AG10803 (cell line): Measurements from ENCODE around the gene NDUFS5.

Source experiments
- DNase-seq: peaks from one replicate; pipeline ENCODE4 v3.0.0; 2010; ENCODE audit warnings: low read depth
- H3K4me3 ChIP-seq: 2 replicates; pipeline ENCODE4 v1.5.1; 2011; ENCODE audit warnings: mild to moderate bottlenecking, low read length, control low read depth
- TF ChIP-seq, protein P1 (sequence below): conservative IDR thresholded peaks from 2 replicates; pipeline ENCODE4 v1.5.1; 2011; ENCODE audit warnings: mild to moderate bottlenecking, low read length, control low read depth, inconsistent platforms

Gene NDUFS5

DNA sequence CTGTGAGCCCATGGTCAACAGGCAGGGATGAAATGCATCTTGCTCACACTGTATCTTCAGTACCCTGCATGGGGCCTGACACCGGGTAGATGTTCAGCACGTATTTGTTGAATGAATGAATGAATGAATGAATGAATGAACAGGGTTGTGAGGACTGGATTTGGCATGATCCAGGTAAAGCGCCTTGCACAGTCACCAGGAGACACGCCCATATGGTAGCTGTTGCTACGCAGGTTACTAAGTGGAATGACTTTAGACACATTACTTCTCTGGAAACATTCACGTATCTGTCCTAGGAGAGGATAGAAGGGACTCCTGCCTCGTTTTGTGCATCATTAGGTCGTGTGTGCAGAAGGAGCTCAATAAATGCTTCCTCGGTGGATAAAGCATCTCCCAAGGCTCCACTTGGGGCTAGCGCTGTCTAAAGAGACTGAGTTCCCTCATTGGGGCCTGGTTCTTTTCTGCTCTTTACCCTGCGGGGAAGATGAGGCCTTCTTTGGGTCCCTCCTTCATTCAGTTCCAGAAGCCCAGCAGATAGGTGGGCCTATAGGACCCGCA, 54.2 kb downstream of the NDUFS5 start:
- DNase-seq: no peak
- TF ChIP-seq, protein P1, sequence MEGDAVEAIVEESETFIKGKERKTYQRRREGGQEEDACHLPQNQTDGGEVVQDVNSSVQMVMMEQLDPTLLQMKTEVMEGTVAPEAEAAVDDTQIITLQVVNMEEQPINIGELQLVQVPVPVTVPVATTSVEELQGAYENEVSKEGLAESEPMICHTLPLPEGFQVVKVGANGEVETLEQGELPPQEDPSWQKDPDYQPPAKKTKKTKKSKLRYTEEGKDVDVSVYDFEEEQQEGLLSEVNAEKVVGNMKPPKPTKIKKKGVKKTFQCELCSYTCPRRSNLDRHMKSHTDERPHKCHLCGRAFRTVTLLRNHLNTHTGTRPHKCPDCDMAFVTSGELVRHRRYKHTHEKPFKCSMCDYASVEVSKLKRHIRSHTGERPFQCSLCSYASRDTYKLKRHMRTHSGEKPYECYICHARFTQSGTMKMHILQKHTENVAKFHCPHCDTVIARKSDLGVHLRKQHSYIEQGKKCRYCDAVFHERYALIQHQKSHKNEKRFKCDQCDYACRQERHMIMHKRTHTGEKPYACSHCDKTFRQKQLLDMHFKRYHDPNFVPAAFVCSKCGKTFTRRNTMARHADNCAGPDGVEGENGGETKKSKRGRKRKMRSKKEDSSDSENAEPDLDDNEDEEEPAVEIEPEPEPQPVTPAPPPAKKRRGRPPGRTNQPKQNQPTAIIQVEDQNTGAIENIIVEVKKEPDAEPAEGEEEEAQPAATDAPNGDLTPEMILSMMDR: no peak
- peak overlapping the region; percentile 48 for H3K4me3 ChIP-seq

DNA sequence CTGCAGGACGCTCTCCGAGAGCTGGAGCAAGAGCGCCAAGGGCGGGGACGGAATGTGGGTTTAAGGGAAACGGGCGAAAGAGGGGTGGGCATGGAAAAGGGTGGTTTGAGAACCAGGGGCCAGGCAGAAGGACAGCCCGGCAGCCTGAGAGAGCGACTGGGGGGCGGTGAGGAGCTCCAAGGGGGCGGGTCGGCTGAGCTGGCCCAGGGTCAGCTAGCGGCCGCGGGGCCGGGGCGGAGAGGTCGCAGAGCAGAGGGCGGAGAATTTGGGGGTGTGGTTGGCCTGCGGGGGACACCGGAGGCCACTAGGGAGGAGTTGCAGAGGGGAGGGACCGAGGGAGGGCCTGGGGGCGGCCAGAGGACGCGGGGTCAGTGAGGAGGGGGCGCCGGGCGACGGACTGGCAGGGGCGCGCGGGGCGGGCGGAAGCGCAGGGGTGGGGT, 54.7 kb downstream of the NDUFS5 start:
- TF ChIP-seq, protein P1: no peak
- no peak for DNase-seq
- peak overlapping the region; percentile 48 for H3K4me3 ChIP-seq

DNA sequence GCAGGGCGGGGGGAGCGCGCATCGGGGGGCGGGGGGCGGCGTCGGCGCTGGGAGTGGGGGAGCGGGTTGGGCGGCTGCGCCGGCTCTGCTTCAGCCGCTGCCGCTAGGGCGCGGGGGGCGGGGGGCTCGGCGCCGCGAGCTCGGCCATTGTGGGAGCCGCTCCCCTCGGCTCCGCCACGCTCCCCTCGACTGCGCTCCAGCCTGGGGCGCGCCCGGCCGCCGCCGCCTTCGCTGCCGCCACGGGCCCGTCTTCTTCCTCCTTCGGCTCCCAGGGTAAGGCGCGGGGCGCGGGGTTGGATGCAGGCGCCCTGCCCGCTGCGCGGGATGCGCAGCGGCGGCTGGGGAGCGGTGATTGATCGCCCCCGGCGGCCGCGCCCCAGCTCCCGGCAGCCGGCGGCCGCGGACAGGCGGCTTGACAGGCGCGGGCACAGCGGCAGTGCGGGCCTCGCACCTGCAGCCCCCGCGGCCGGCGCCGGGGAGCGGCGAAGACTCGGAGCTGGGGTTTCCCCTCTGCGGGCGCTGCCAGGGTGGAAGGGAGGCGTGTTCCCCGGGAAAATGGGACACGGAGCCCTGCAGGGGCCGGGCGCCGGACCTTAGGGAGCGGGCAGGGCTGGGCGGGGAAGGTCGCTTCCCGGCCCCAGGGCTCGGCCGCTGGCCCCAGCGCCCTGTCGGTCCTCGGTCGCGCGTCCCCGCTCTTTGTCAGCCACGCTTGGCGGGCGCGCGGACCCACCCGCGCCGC, 55.3 kb downstream of the NDUFS5 start:
- TF ChIP-seq, protein P1: no peak
- no peak for DNase-seq
- peak overlapping the region; percentile 55 for H3K4me3 ChIP-seq

- TF ChIP-seq, protein P1: no peak
- H3K4me3 ChIP-seq: peak overlapping the region; percentile 26; the same call in 1 of the 2 replicates
Observed at GRCh38 chr1:39082010-39082799, 56.1 kb downstream of the NDUFS5 start.

DNA sequence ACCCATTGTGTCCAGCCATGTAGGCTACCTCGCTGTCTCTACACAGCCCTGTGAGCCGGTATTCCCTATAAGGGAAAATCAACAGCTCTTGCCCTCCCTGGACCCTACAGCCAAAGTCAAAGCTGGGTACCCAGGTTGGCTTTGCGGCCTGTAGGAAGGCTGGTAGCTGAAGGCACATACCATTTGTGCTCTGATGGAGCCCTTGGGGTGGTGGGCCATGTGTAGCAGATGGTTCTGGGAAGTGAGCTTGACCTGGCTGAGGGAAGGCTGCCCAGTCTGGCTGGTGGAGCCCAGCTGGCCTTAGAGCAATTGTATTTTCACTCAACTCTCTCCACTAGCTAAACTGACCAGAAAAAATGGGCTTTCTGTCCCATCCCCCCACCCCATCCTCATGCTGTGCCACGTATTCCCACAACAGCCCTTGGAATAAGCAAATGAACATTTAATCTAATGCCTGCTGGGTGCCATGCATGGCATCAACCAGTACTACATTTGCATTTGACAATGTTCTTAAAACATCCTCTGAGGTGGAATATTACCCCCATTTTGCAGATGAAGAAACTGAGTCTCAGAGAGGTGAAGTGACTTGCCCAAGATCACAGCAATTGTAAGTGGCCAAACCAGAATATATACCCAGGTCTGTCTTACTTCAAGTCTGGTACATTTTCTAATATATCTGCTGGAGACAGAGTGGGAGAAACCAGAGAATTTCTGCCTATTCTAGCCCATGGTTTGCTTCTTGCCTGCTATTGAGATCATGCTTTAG, 56.8 kb downstream of the NDUFS5 start:
- TF ChIP-seq, protein P1: no peak
- no peak for DNase-seq
- H3K4me3 ChIP-seq: no peak overlapping the region

More at GRCh38 chr1:39082010-39082799, 56.1 kb downstream of the NDUFS5 start:
- DNase-seq: no peak

DNA sequence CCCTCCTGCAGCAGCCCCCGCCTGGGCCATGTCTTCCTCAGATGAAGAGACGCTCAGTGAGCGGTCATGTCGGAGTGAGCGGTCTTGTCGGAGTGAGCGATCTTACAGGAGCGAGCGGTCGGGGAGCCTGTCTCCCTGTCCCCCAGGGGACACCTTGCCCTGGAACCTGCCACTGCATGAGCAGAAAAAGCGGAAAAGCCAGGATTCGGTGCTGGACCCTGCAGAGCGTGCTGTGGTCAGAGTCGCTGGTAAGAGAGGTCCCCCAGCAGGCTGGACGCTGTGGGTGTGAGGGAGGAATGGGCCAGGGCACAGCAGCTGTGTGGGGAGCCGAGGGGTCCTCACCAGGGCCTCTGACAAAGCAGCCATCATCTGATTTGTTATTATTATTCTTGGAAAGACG, 58.0 kb downstream of the NDUFS5 start:
- H3K4me3 ChIP-seq: no peak overlapping the region
- TF ChIP-seq, protein P1: no peak
- no peak for DNase-seq
